Activated CD4-positive, alpha-beta T cell treated with anti-CD3 and anti-CD28 coated beads, Interleukin-2, Interleukin-6, amounts not matched to agents 100 ng/mL and 50 ng/mL, durations not matched to agents 16 hours and 8 hours (primary cell): ENCODE measurements around the gene ZDHHC12.

Experiments
- DNase-seq: peaks from one replicate; pipeline ENCODE4 v3.0.0-alpha.2; 2020

The ZDHHC12 gene

DNA sequence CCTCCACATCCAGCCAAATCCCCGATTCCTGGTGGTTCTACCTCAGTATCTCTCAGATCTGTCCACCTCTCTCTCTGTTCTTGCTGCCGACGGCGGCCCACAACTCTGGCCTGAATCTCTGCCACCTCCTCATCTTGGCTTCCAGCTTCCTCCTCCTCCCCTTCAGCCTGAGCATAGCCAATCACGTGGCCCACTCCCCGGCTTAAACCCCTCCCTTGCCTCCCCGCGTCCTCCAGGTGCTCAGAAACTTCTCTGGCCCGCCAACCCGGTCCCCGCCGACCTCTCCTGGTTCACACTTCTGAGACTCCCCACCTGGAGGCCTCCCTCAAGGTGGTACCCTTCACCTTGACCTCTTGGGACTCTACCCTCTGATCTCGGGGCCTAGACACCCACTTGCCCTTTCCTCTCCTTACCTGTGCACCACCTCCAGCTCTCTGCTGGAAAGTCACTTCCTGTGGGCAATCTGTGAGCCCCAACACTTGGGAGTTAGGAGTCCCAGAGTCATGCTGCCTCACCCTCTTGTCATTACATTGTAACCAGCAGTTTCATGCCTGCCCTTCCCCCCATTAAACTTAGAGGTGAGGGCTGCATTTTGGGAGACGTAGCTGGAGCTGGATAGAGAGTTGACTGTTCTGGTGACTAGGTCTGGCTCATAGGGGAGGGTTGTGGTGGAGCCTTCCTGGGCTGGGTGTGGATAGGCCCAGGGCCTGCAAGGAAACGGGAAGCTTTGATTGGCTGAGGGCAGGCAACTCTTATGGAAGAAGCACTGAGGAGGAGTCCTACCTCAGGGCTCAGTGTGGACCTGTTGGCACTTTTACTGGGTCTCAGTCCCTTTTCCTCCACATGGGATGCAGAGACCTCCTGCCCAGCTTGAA, 39.4 kb downstream of the ZDHHC12 start:
- DNase-seq = peak; percentile 90

- DNase-seq = no peak
Observed at GRCh38 chr9:128684065-128684324, 39.9 kb downstream of the ZDHHC12 start.

- peak; percentile 69 for DNase-seq
Observed at GRCh38 chr9:128683340-128684064, 40.4 kb downstream of the ZDHHC12 start.

DNA sequence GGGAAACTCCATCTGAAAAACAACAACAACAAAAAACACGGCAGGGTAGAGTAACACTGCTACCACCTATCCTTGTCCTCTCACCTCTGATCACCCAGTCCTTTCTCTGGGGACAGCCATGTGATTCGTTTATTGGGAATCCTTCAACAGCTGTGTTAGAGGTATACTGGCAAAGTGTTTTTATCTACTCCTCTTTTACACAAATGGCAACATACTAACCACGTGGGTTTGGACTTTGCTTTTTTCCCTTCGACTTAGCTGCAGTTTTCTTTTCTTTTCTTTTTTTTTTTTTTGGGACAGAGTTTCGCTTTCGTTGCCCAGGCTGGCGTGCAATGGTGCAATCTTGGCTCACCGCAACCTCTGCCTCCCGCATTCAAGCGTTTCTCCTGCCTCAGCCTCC, 46.1 kb downstream of the ZDHHC12 start:
- DNase-seq = no peak

- DNase-seq = no peak
Observed at GRCh38 chr9:128675382-128675781, 48.5 kb downstream of the ZDHHC12 start.
